Mucosa of rectum (tissue), 2 donors: ENCODE results near the gene OSBP.
"Not testable (repeated sequence)": the region's sequence is repeated elsewhere in the genome, so short reads cannot be mapped to it uniquely, and the experiment has no call there.

ENCODE experiments used
- H3K27ac ChIP-seq, 2 donors: one replicate each; pipeline ENCODE4 v1.7.0; 2013; ENCODE audit warnings: inconsistent platforms in 2 of 2, low read depth in 2 of 2, low read length in 2 of 2
- H3K27me3 ChIP-seq, 2 donors: one replicate each; pipeline ENCODE4 v1.7.0; 2013; ENCODE audit warnings: low read length in 2 of 2; ENCODE audit not compliant: control insufficient read depth in 2 of 2, insufficient read depth in 2 of 2
- H3K36me3 ChIP-seq, 2 donors: one replicate each; pipeline ENCODE4 v1.7.0; 2013; ENCODE audit warnings: low read length in 2 of 2; ENCODE audit not compliant: control insufficient read depth in 2 of 2, insufficient read depth in 2 of 2
- H3K4me1 ChIP-seq, 2 donors: one replicate each; pipeline ENCODE4 v1.7.0; 2013; ENCODE audit warnings: low read length in 2 of 2, mild to moderate bottlenecking in 1 of 2; ENCODE audit not compliant: control insufficient read depth in 2 of 2, insufficient read depth in 2 of 2
- H3K4me3 ChIP-seq, 2 donors: one replicate each; pipeline ENCODE4 v1.7.0; 2013; ENCODE audit warnings: low read length in 2 of 2
- H3K9ac ChIP-seq, 2 donors: one replicate each; pipeline ENCODE4 v1.7.0; 2013; ENCODE audit warnings: low read length in 2 of 2, low read depth in 1 of 2, mild to moderate bottlenecking in 1 of 2
- H3K9me3 ChIP-seq, 2 donors: one replicate each; pipeline ENCODE4 v1.7.0; 2013; ENCODE audit warnings: low read length in 2 of 2; ENCODE audit not compliant: control insufficient read depth in 2 of 2
- donor health status: healthy.
- donor health status: Normal muscosa, but diverticular disease.

Gene OSBP

GRCh38 chr11:59547605-59548308 is 67.8 kb downstream of the OSBP start:
- H3K9me3 ChIP-seq, H3K27ac ChIP-seq, H3K9ac ChIP-seq, H3K36me3 ChIP-seq, H3K4me3 ChIP-seq, H3K27me3 ChIP-seq: not testable (repeated sequence)
- peaks cover 5 to 11% of the 10 kb centered on the region in 2 donors for H3K4me1 ChIP-seq

- H3K9me3 ChIP-seq = no peaks in the 10 kb centered on the region
- no peak overlapping the region for H3K9ac ChIP-seq
- no peak overlapping the region for H3K4me3 ChIP-seq
- no peak overlapping the region for H3K27ac ChIP-seq
- H3K4me1 ChIP-seq = peaks cover under 1 to 3% of the 10 kb centered on the region in 2 donors
- H3K36me3 ChIP-seq = no peaks in the 10 kb centered on the region
- H3K27me3 ChIP-seq = no peaks in the 10 kb centered on the region
These were observed 70.2 kb downstream of the OSBP start for GRCh38 chr11:59545179-59546020.

GRCh38 chr11:59544869-59545178 is 70.8 kb downstream of the OSBP start:
- Histone ChIP-seq H3K27ac (no peak overlapping the region), H3K36me3 (no peaks in the 10 kb centered on the region), H3K9me3 (no peaks in the 10 kb centered on the region), H3K27me3 (no peaks in the 10 kb centered on the region), H3K9ac (no peak overlapping the region), H3K4me1 (no peaks in the 10 kb centered on the region), H3K4me3 (no peak overlapping the region)

GRCh38 chr11:59543713-59544112 is 71.9 kb downstream of the OSBP start:
- H3K4me1 ChIP-seq, H3K27ac ChIP-seq, H3K9me3 ChIP-seq, H3K27me3 ChIP-seq, H3K9ac ChIP-seq, H3K36me3 ChIP-seq, H3K4me3 ChIP-seq: not testable (repeated sequence)

GRCh38 chr11:59542142-59542810 is 73.3 kb downstream of the OSBP start:
- no peak overlapping the region for H3K9ac ChIP-seq
- no peak overlapping the region for H3K27ac ChIP-seq
- H3K27me3 ChIP-seq = no peaks in the 10 kb centered on the region
- H3K4me1 ChIP-seq = no peaks in the 10 kb centered on the region
- no peak overlapping the region for H3K4me3 ChIP-seq
- no peaks in the 10 kb centered on the region for H3K36me3 ChIP-seq
- no peaks in the 10 kb centered on the region for H3K9me3 ChIP-seq

- H3K4me1 ChIP-seq = no peaks in the 10 kb centered on the region
- no peaks in the 10 kb centered on the region for H3K9me3 ChIP-seq
- H3K9ac ChIP-seq = no peak overlapping the region
- no peaks in the 10 kb centered on the region for H3K27me3 ChIP-seq
- H3K27ac ChIP-seq = no peak overlapping the region
- H3K4me3 ChIP-seq = no peak overlapping the region
- no peaks in the 10 kb centered on the region for H3K36me3 ChIP-seq
These were observed 80.9 kb downstream of the OSBP start for GRCh38 chr11:59534676-59535075.

- Histone ChIP-seq H3K9me3 (no peaks in the 10 kb centered on the region), H3K9ac (no peak overlapping the region), H3K36me3 (no peaks in the 10 kb centered on the region), H3K27me3 (no peaks in the 10 kb centered on the region), H3K4me1 (no peaks in the 10 kb centered on the region), H3K4me3 (no peak overlapping the region), H3K27ac (no peak overlapping the region)
These were observed 83.0 kb downstream of the OSBP start for GRCh38 chr11:59532620-59533019.

- no peak overlapping the region for H3K4me3 ChIP-seq
- no peaks in the 10 kb centered on the region for H3K9me3 ChIP-seq
- no peaks in the 10 kb centered on the region for H3K4me1 ChIP-seq
- no peak overlapping the region for H3K27ac ChIP-seq
- no peaks in the 10 kb centered on the region for H3K36me3 ChIP-seq
- no peaks in the 10 kb centered on the region for H3K27me3 ChIP-seq
- no peak overlapping the region for H3K9ac ChIP-seq
These were observed 86.9 kb downstream of the OSBP start for GRCh38 chr11:59528711-59529110.
